Heart left ventricle (tissue), 13 donors: ENCODE data around the gene SELENOT.

Source experiments
- CTCF ChIP-seq, 12 donors: fragments of 200-600 bp; sonication (generic) in 4 of 12; IDR thresholded peaks; one replicate each; pipeline versions ENCODE4 v1.5.0 to v1.8.0; 2018 to 2022; ENCODE audit warnings: antibody characterized with exemption in 12 of 12, mild to moderate bottlenecking in 5 of 12
- POLR2A ChIP-seq, 2 donors: fragments of 450-650 bp; IDR thresholded peaks; one replicate each; pipeline ENCODE4 v1.6.1; 2017; ENCODE audit warnings: antibody characterized with exemption in 2 of 2, mild to moderate bottlenecking in 2 of 2, moderate library complexity in 2 of 2
- donor health status: ischemic (EF 13 %, LVEDD 7.1; RV severe dilation, severe dysfunction).
- donor health status: DM: no; HTN: yes; CAD: no.
- donor health status: DM: no; HTN: no; CAD: no.
- donor health status: ischemic (EF 25% LVEDD 6.9; RV normal size, moderate dysfunction).
- donor health status: ischemic (EF 25% LVEDD 5.7; RV mildly dilated, moderate dysfunction).
- donor health status: ischemic (EF 35%, LVEDD 5.7; RV mildly dilated, moderate dysfunction).
- donor health status: nonischemic (EF 11% LVEDD 7.7; RV severe dilation, severe dysfunction).
- donor health status: DM: yes; HTN: yes; CAD: no.
- donor health status: PGD.
- donor health status: ischemic (EF 29% LVEDD 5.4; RV normal size, mild dysfunction).
- donor health status: nonischemic (EF 23%, LVEDD 6.1; RV moderate dilation, normal function).

DNA sequence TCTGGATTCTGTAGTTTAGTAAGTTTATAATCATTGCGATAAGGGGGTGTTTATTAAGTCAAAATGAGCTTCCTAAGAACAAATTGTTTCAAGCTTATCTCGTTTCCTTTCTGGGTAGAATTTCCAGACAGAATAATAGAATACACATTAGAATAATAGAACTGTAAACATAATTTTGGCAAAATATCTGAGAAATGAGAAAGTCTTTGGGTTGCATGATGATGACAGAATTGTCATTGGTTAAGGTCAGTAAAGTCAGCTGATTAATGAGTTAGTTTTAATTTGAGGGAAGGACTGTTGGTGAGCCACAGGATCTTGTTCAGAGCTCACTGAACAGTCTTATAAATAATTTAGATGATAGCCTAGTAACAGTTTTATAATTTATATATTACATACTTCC is 46.3 kb upstream of the SELENOT start:
- no peak for TF ChIP-seq POLR2A (IDR thresholded peaks at IDR 0.05)
- no peak for TF ChIP-seq CTCF (IDR thresholded peaks at IDR 0.05)
